Activated gamma-delta T cell (primary cell): Measurements from ENCODE around the gene PPP2R5C.

Experiments
- DNase-seq: peaks from one replicate; lab custom pipeline; 2025; lab: John Stamatoyannopoulos, UW

The PPP2R5C gene

DNA sequence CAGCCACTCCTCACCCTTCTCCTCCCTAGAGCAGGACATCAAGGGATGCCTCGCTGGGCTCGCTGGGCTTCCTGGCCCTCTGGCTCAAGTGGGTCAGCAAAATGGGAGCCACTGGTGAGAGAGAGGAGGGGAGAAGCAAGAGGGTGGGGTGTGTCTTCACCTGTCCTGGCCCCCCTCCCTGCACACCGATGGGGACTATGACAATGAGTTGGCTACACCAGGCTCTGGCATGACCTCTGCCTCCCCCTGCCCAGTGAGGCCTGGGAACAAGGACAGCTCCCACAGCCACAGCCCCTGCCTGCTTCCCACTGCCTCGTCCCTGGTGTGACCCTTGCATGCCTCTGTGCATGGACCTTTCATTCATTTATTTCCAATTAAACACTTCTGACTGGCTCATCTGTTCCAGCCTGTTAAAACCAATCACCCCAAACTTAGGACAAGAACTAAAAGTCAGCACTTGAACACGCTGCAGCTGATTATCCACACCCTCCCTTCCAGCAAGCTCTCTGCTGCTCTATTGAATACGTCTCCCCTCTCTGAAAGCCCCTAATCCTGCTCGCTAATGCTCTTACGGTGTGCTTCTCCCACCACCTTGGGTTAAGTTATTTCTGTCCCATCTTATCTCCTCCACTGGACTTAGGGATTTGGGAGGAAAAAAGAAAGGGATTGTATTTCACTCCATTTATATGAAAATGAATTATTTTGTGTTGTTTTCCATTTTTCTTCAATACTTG is 5.8 kb upstream of the PPP2R5C start:
- no peak for DNase-seq

DNA sequence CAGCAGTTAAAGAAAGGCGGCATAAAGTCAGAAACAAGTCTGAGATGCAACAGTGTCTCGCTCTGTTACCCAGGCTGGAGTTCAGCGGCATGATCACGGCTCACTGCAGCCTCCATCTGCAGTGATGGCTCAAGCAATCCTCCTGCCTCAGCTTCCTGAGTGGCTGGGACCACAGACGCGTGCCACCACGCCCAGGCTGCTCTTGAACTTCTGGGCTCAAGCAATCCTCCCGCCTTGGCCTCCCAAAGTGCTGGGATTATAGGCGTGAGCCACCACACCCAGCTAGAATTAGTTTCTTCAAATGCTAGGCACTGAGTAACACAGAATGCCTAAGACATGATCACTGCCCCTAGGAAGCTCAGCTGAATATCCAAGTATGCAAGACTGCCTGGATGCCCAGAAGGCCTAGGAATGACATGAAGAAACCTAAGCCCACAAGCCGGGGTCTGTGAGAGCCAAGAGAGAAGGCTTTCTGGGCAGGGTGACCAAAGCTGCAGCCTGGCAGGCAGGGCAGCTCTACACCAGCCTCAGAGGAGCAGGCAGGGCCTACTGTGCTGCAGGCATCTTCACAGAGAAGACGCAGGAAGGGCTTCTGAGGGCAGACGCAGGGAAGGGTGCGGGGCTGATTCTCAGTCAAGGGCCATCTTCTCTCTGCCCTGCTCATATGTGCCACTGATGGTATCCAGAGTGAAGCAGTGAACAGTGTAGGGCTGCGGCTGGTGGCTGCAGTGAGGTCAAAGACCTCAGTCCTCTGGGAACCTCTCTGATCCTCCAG is 4.3 kb upstream of the PPP2R5C start:
- DNase-seq: no peak

DNA sequence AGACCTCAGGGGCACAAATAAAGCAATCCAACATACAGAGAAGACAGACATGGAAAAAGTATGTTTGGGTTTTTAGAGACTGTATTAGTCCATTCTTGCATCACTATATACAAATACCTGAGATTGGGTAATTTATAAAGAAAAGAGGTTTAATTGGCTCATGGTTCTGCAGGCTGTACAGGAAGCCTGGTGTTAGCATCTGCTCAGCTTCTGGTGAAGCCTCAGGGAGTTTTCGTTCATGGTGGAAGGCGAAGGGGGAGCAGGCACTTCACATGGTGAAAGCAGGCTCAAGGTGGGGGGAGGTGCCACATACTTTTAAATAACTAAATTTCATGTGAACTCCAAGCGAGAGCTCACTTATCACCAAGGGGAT is 3.7 kb upstream of the PPP2R5C start:
- DNase-seq: no peak

- no peak for DNase-seq
These were observed 2.5 kb upstream of the PPP2R5C start for GRCh38 chr14:101758913-101759593.

- DNase-seq: peak; percentile 93
These were observed 1.1 kb upstream of the PPP2R5C start for GRCh38 chr14:101760138-101761011.

DNA sequence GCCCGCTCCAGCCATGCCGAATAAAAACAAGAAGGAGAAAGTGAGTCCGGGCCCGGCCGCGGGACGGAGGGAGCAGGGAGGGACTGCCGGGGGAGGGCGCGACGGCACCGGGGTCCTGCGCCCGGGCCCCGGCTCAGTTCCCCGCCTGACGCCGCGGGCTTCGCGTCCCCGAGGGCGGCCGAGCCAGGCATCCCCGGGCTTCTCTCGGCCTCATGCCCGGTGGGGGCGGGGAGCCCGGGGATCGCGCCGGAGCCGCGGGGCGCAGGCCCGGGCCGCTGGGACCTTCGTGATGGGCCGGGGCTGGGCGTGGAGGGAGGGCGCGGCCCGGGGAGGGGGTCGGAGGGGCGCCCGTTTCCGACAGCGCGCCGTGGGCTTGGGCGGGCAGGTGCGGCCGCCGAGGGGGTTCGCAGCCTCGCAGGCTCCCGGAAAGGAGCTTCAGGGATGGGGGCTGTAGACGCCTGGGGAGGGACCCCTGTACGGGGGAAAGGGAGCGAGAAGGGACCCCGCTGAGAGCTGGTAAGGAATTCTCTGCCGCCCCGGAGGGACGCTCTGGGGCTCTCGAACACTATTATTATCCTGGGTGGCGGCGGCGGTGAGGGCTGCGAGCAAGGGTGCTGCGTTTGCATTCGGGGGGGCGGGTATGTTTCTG is 496 bp downstream of the PPP2R5C start:
- no peak for DNase-seq

GRCh38 chr14:101762530-101763101 is 1.1 kb downstream of the PPP2R5C start:
- DNase-seq: no peak

- DNase-seq: no peak
These were observed 2.6 kb downstream of the PPP2R5C start for GRCh38 chr14:101763941-101764709.

DNA sequence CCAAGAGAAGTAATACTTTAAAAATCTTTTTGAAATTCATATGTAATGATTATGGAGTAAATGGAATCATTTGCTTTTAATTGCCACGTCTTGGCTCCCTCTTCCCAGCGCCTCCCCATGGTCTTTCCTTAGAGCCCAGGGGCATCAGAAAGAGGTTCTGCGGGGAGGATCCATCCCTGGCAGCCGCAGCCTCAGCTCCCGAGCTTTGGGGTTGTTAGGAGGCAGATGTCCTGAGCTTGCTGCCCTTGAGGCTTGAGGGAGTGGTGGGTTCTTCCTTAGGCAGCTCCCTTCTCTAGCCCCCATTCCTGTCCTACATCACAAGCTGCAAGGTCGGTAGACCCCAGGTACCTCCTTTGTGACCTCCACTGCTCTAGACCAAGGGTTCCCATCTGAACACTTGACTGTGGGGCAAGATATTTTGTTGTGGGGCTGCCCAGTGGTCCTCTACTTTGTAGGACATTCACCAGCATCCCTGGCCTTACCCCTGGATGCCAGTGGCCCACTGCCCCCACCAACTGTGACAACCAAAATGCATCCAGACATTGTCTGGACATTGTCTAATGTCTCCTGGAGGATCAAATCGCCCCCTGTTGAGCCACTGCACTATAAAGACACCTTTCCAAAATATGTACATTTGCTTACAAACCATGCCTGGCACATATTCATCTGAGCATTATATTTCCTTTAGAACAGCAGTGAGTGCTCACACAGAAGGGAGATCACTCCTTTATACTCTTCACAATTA is 6.3 kb downstream of the PPP2R5C start:
- no peak for DNase-seq

GRCh38 chr14:101770183-101770582 is 8.7 kb downstream of the PPP2R5C start:
- no peak for DNase-seq

GRCh38 chr14:101772770-101773169 is 11.3 kb downstream of the PPP2R5C start:
- no peak for DNase-seq

GRCh38 chr14:101773378-101773777 is 11.9 kb downstream of the PPP2R5C start:
- DNase-seq: no peak

- DNase-seq: no peak
These were observed 12.7 kb downstream of the PPP2R5C start for GRCh38 chr14:101774006-101774795.

- no peak for DNase-seq
These were observed 13.3 kb downstream of the PPP2R5C start for GRCh38 chr14:101774814-101775213.

DNA sequence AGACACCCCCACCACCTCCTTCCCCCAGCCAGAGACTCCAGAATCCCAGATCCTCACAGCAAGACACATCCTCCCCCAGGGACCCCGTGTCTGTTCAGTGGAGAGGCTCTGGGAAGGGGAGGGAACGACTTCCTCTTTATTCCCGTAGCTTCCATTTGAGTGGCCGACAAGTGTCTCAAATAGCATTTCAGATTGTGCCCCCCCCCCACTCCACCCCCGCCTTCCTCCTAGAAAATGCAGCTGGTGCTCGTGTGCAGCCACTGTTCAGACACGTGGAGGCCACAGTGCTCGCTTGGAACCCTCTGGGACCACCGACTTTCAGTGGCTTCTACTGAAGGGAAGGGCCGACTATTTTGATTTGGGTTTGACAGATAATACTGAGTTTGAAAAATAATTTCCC is 14.3 kb downstream of the PPP2R5C start:
- DNase-seq: no peak

DNA sequence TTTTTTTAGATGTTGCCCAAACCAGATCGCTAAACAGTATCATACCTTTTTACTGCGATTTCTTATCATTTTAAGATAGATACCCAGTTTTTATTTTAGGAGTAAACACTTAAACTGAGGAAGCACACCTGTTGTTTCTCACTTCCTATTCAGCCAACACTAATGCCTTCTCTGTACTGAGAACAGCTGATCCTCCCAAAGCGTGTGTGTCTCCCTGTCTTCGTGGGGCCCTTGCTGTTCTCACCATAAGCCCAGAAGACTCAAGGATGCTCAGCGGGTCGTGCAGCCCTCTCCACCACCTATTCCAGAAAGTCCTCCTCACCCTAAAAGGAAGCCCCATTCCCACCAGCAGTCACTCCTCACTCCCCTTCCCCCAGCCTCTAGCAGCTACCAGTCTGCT is 14.8 kb downstream of the PPP2R5C start:
- no peak for DNase-seq

GRCh38 chr14:101780390-101780789 is 18.9 kb downstream of the PPP2R5C start:
- DNase-seq: no peak

GRCh38 chr14:101780887-101781239 is 19.4 kb downstream of the PPP2R5C start:
- no peak for DNase-seq
